AG09319 (cell line): ENCODE measurements around the gene C5orf15.

Experiments
- DNase-seq: peaks from one replicate; pipeline ENCODE4 v3.0.0-alpha.2; 2010; ENCODE audit warnings: low read depth; ENCODE audit errors: extremely low read depth
- TF ChIP-seq, protein P1 (sequence below): IDR thresholded peaks from 2 replicates; pipeline ENCODE4 v1.5.1; 2011; ENCODE audit warnings: low read depth, mild to moderate bottlenecking, inconsistent platforms, low read length, moderate library complexity

The C5orf15 gene

DNA sequence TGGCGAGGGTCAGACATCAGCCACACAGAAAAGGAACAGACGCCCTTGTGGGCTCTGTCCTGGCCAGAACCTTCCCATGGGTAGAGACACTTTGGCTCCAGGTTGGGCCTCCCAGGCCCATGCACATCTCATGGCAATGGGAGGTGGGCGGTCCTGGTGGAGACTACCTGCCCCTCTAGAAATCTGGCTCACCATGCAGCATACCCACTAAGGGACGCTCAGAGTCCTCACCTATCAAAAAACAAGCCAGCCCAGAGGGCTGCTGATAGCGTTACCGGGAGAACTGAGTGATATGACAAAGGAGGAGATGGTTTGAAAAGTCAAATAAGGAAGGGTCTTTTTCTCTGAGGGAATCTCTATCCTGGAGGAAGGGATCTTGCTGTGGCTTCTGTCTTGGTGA lies 62.1 kb downstream of the C5orf15 start:
- DNase-seq = no peak
- TF ChIP-seq, protein P1, sequence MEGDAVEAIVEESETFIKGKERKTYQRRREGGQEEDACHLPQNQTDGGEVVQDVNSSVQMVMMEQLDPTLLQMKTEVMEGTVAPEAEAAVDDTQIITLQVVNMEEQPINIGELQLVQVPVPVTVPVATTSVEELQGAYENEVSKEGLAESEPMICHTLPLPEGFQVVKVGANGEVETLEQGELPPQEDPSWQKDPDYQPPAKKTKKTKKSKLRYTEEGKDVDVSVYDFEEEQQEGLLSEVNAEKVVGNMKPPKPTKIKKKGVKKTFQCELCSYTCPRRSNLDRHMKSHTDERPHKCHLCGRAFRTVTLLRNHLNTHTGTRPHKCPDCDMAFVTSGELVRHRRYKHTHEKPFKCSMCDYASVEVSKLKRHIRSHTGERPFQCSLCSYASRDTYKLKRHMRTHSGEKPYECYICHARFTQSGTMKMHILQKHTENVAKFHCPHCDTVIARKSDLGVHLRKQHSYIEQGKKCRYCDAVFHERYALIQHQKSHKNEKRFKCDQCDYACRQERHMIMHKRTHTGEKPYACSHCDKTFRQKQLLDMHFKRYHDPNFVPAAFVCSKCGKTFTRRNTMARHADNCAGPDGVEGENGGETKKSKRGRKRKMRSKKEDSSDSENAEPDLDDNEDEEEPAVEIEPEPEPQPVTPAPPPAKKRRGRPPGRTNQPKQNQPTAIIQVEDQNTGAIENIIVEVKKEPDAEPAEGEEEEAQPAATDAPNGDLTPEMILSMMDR = no peak
